ENCODE measurements around the gene ASB16.

Gene ASB16

GRCh38 chr17:44191369-44191768 is 20.9 kb downstream of the ASB16 start:
- no peak for DNase-seq

GRCh38 chr17:44191941-44192496 is 21.5 kb downstream of the ASB16 start:
- DNase-seq, result no peak

- DNase-seq, result no peak
Observed at GRCh38 chr17:44192750-44193149, 22.2 kb downstream of the ASB16 start.

GRCh38 chr17:44193326-44194084 is 23.0 kb downstream of the ASB16 start:
- no peak for DNase-seq

GRCh38 chr17:44197107-44197506 is 26.6 kb downstream of the ASB16 start:
- no peak for DNase-seq

- DNase-seq, result peak; percentile 39
Observed at GRCh38 chr17:44197980-44198720, 27.6 kb downstream of the ASB16 start.

GRCh38 chr17:44198721-44199552 is 28.4 kb downstream of the ASB16 start:
- DNase-seq, result peak; percentile 57

GRCh38 chr17:44199553-44200477 is 29.3 kb downstream of the ASB16 start, which contains the start of gene ATXN7L3:
Gene ATXN7L3 (minus strand): TSS chr17:44199884. CDS start chr17:44198070, 1,814 bp downstream.
- peak; percentile 99 for DNase-seq

GRCh38 chr17:44200478-44201155 is 30.1 kb downstream of the ASB16 start:
- no peak for DNase-seq

GRCh38 chr17:44202756-44203155 is 32.3 kb downstream of the ASB16 start:
- DNase-seq, result no peak

GRCh38 chr17:44203731-44204440 is 33.4 kb downstream of the ASB16 start:
- DNase-seq, result peak; percentile 50

GRCh38 chr17:44204441-44204882 is 34.0 kb downstream of the ASB16 start:
- no peak for DNase-seq

GRCh38 chr17:44205962-44206824 is 35.7 kb downstream of the ASB16 start:
- DNase-seq, result no peak

- no peak for DNase-seq
Observed at GRCh38 chr17:44206825-44207155, 36.3 kb downstream of the ASB16 start.

GRCh38 chr17:44207319-44207718 is 36.8 kb downstream of the ASB16 start:
- no peak for DNase-seq

- DNase-seq, result no peak
Observed at GRCh38 chr17:44207743-44208142, 37.2 kb downstream of the ASB16 start.

- DNase-seq, result no peak
Observed at GRCh38 chr17:44209786-44210341, 39.4 kb downstream of the ASB16 start.

GRCh38 chr17:44210342-44211192 is 40.1 kb downstream of the ASB16 start:
- peak; percentile 92 for DNase-seq
